ENCODE measurements around the gene HK3. TPM values are rescaled to one million over a fixed set of nuclear protein-coding genes. Genes with fewer than 3 reads are reported as not detected.

Gene HK3
- polyA plus RNA-seq, 2 of the 4 experiments (the other 2 are of a cell fraction) = 0.04 to 0.12 TPM

GRCh38 chr5:176889321-176890280 is 9.5 kb downstream of the HK3 start:
- Histone ChIP-seq H3K4me3 (no peak overlapping the region), H3K4me2 (no peak overlapping the region), H3K4me1 (no peaks in the 10 kb centered on the region), H3K27ac (no peak overlapping the region), H3K9me3 (no peaks in the 10 kb centered on the region)
- DNase-seq (ENCODE audit: low read depth in 1 of 2, low spot score in 1 of 2) (no peak), FAIRE-seq (no peak), ATAC-seq (no peak)
- 74% methylated on average over 24 of the region's 24 CpGs for WGBS (ENCODE audit: missing lambda C conversion rate)
- CTCF ChIA-PET = no interaction called here
- TF ChIP-seq HOXA7 (CRISPR knock-in tag; IDR thresholded peaks at IDR 0.05) (no peak), TFCP2L1 (CRISPR knock-in tag; IDR thresholded peaks at IDR 0.05) (no peak), CHD2 (IDR thresholded peaks at IDR 0.05; ENCODE audit: low read length, partially characterized antibody) (no peak), BHLHE40 (IDR thresholded peaks at IDR 0.05; ENCODE audit: low read depth, low read length) (no peak), SREBF2 (IDR thresholded peaks at IDR 0.05) (no peak), ZC3H11A (IDR thresholded peaks at IDR 0.05) (no peak), BCL3 (IDR thresholded peaks at IDR 0.05) (no peak), POLR2AphosphoS2 (conservative IDR thresholded peaks at IDR 0.05; ENCODE audit: low read length) (no peak), JUN (IDR thresholded peaks at IDR 0.05) (no peak), HDAC2 (IDR thresholded peaks at IDR 0.05) (no peak)
- POLR2A ChIA-PET = no interaction called here

- POLR2A ChIA-PET = no interaction called here
- FAIRE-seq (no peak), ATAC-seq (no peak), DNase-seq (ENCODE audit: low read depth in 1 of 2, low spot score in 1 of 2) (no peak)
- WGBS (ENCODE audit: missing lambda C conversion rate) = 17% methylated on average over 1 of the region's 1 CpG
- no peak overlapping the region for H3K27ac ChIP-seq
- CTCF ChIA-PET = interaction anchor here (0.5 kb wide), 1 partner anchor 316 kb away, joined by 3 read pairs; no protein-coding TSS in a partner anchor
- no peaks in the 10 kb centered on the region for H3K9me3 ChIP-seq
- TF ChIP-seq JUNB (IDR thresholded peaks at IDR 0.05) (no peak), ESRRA (IDR thresholded peaks at IDR 0.05; ENCODE audit: borderline replicate concordance, low read length) (no peak), CHD2 (IDR thresholded peaks at IDR 0.05; ENCODE audit: low read length, partially characterized antibody) (no peak), HES2 (IDR thresholded peaks at IDR 0.05) (no peak), FOXS1 (CRISPR knock-in tag; IDR thresholded peaks at IDR 0.05) (no peak), GATA3 (IDR thresholded peaks at IDR 0.05; ENCODE audit: borderline replicate concordance) (no peak), FOSB (CRISPR knock-in tag; IDR thresholded peaks at IDR 0.05) (no peak), ATOH8 (CRISPR knock-in tag; IDR thresholded peaks at IDR 0.05; ENCODE audit: low read depth) (no peak), CTCF (IDR thresholded peaks at IDR 0.05) (no peak), BCL3 (IDR thresholded peaks at IDR 0.05) (no peak), HOXA7 (CRISPR knock-in tag; IDR thresholded peaks at IDR 0.05) (no peak), JUN (IDR thresholded peaks at IDR 0.05) (no peak), MAX (IDR thresholded peaks at IDR 0.05) (no peak), MAZ (IDR thresholded peaks at IDR 0.05; ENCODE audit: borderline replicate concordance, low read depth, low read length) (no peak)
- H3K4me2 ChIP-seq = no peak overlapping the region
- no peaks in the 10 kb centered on the region for H3K4me1 ChIP-seq
- H3K4me3 ChIP-seq = no peak overlapping the region
Measured at GRCh38 chr5:176888865-176889165, 10.3 kb downstream of the HK3 start.
